GM18519 (cell line): ENCODE results near the gene C1QTNF9.
"Not testable (repeated sequence)": the region's sequence is repeated elsewhere in the genome, so short reads cannot be mapped to it uniquely, and the experiment has no call there.

ENCODE experiments used
- ATAC-seq: cut with Tn5 transposase; IDR thresholded peaks from one replicate; pipeline ENCODE4 v1.9.1; 2021; ENCODE audit warnings: mild to moderate bottlenecking, moderate library complexity; ENCODE audit not compliant: unreplicated experiment, low FRiP score

Gene C1QTNF9

DNA sequence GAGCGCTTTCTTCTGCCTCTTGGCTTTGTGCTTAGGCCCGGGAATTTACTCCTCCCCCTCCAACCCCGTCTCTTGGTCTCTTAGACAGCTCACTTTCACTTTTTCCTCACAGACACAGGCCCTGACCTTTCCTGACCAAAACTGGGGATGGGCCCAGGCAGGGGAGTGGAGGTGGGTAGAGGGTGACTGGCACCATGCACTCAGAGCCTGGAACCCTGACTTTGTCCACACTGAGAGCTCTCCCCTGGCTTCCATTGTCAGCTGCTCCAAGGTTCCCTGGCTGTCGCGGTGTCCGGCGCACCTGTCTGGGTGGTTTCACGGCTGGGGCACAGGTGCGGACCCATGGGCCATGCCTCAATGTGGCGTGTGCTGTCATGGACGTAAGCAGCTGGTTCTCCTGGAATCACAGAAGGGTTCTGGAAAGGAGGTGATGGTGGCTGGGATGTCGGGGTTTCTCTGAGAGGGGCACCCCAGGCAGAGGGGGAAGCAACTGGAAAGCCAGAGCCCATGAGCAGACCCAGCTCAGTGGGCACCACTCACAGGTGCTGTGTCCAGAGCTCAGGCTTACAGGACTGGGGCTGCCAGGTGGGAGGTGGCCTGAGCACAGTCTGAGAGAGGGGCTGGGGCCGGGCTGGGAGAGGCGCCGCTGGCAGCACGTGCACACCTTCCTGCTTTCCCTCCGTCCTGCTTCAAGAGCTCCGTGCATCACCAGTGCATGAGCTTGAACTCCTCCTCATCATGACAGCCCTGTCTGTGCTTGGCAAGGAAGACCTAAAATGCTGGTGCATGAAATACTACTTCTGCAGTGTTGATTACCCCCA, 28.0 kb upstream of the C1QTNF9 start:
- ATAC-seq: no peak

GRCh38 chr13:24282256-24282655, 27.1 kb upstream of the C1QTNF9 start:
- ATAC-seq: no peak

DNA sequence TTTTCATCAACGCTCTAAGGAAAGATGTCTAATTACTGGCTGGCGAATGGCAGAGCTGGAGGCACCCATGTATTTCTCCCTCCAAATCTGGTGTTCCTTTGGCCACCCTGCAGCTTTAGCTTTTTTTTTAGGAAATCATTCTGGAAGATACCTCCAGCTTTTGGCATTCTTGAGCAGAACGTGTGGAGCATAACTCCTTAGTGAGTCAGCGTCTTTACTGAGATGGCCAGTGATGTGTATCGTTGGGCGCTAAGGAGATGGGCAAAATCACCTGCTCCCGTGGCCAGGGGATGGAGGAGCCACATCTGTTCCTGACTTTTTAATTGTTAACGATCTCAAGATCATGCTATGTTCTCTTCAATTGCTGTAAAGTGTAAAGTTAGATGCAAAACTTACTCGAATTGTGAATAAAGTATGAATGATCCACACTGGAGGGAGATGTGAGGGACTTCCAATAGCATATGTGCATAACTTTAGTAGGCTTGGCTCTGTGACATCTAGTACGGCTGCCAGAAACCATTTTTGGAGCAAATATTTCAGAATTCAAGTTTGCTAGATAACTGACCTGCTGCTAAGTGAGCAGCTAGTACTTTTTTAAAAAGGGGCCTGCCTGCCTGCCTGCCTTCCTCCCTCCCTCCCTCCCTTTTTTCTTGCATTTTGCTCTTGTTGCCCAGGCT, 24.4 kb upstream of the C1QTNF9 start:
- no peak for ATAC-seq

DNA sequence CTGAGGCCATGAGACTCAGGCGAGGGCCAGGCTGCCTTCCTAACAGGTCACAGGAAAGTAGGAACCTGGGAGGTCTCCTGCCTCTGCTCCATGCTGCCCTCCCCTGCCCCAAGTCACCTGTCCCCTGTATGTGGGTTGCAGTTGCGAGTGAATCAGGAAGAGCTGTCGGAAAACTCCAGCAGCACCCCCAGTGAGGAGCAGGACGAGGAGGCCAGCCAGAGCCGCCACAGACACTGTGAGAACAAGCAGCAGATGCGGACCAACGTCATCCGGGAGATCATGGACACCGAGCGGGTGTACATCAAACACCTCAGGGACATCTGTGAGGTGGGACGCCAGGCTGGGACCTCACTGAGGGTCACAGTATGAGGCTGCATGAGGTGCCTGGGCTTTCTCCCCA, 22.8 kb upstream of the C1QTNF9 start:
- ATAC-seq: no peak

DNA sequence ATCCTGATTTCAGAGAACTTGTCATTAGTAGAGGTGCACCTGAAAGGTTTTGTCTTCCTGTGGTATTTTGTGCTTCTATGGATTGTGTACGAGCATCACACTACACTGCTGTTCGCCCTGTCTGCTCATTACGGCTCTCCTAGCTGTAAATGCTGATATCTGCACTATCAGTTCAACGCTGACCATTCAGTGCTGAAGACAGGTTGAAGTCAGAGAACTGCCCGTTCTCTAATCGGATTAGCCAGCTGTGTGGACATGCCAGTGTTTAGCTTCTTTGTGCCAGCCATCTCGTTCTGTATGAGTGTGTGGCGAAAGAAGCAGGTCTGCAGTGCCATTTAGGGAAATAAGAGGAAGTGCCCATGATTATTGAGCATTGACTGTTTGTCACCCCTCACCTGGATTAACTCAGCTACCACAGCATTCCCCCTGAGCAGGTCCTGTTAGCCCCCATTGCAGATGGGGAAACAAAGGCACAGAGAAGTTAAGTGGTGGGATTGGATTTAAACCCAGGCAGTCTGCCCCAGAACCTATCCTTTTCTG, 21.6 kb upstream of the C1QTNF9 start:
- ATAC-seq: no peak

DNA sequence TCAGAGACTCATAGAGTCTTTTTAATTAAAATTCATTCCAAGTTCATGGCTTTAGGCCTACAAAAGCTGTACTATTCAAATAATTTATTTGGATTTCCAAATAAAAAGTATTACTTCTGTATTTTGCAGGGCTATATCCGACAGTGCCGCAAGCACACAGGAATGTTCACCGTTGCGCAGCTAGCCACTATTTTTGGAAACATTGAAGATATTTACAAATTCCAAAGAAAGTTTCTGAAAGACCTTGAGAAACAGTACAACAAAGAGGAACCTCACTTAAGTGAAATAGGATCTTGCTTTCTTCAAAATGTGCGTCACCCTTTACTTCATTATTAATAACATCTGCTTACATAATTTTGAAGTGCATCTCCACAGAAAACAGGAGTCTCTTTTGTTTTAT, 20.5 kb upstream of the C1QTNF9 start:
- ATAC-seq: no peak

- no peak for ATAC-seq
These were observed 19.0 kb upstream of the C1QTNF9 start for GRCh38 chr13:24290280-24290932.

- ATAC-seq: no peak
These were observed 16.9 kb upstream of the C1QTNF9 start for GRCh38 chr13:24292481-24292880.

DNA sequence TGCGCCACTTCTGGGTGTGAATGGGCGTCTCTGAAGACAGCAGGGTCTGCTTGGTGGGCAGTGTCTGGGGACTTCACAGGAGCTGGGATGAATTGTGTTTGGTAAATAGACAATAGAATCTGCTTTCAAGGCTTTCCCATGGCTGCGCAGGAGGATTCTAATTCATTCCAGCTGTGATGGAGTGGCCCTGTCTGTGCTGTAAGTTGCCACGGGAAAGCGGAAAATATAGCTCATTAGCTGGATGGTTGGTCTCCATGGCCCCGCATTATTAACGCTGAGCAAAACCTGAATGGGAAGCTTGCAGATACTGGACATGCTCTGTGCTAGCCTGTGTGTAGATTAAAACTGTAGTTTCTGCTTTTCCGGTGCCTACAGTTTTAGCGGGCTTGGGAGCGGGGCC, 15.6 kb upstream of the C1QTNF9 start:
- no peak for ATAC-seq

- no peak for ATAC-seq
These were observed 9.8 kb upstream of the C1QTNF9 start for GRCh38 chr13:24299488-24300114.

DNA sequence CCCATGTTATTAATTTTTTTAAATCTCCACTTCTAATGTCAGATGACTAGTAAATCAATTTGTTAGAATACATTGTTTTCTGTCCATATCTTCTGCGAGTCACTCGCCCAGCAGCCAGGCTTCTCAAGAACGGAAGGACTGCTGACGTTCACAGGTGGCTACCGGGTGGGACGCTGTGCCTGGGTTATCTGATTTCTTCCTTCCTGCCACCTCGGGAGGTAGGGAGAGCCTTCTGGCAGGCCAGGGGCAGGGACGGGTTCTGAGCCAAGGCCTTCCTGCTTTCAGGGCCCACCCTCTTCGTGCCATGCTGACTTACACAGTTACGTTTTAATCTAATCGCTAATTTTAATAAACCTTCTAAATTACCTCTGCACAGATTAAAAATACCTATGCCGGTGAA, 7.9 kb upstream of the C1QTNF9 start:
- ATAC-seq: no peak

DNA sequence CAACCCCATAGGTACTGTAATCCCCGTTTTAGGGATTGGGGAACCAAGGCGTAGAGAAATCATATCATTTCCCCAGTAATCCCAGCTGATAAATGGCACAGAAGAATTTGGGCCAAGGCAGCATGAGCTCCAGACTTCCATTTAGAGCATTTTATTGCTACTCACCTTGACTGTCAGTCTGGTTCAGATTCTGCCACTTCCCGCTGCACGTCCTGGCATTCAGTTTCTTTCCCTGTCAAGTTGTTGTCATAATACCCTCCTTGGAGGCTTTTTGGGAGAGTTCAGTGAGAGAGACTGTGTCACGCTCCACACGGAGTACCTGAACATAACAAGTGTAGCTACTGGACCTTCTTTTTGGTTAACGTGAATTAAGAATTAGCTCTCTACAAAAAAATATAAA, 7.5 kb upstream of the C1QTNF9 start:
- no peak for ATAC-seq

DNA sequence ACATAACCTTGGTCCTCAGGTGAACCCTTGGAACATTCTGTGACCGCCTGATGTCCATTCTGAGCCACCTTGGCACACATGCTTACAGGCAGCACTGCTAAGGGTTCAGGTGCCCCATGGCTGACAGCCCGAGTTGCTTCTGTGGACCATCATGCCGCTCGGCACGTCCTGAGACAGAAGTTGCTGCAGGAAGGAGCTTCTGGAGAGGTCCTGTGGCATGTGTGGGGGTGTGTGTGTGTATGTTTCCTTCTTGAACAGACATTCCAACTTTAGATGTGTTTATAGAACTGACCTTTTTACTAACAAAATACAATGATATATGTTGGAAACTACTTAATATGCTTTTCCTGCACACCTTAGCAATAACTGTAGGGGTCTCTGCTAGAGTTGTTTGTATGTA, 4.8 kb upstream of the C1QTNF9 start:
- no peak for ATAC-seq

DNA sequence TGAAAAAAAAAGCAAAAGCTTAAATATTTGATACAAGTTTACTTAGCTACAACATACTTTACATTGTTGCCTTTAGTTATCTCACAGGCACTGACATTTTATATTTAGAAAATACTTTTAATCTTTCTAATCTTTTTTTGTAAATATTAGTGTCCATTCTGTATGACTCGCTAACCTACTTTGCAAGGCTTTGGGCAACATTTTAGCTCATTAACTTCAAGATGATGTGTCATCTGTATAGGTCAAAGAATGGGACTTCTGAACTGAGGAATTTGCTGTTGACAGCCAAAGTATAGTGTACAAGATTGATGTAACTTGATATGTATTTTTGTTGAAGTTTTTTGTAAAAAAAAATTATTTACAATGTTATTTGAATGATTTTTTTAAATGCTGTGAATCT, 2.7 kb upstream of the C1QTNF9 start:
- ATAC-seq: no peak

- no peak for ATAC-seq
These were observed 1.9 kb upstream of the C1QTNF9 start for GRCh38 chr13:24307211-24308067.

DNA sequence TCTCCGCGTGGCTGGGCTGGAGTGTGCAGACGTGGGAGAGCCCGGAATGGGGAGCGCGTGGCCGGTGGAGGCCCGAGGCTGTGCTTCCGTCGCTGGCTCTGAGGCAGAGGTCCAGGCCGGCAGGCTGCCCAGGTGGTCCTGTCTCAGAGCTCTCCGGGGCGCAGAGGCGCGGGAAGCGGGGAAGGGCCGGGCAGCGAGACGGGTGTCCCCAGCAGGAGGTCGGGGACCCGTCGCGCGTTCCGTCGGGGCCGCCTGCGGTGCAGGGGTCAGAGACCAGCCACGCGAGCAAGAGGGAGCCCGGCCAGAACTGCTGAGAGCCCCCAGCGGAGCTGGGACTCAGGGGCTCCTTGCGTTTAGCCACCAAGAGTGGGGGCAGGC, 1.3 kb upstream of the C1QTNF9 start:
- no peak for ATAC-seq

DNA sequence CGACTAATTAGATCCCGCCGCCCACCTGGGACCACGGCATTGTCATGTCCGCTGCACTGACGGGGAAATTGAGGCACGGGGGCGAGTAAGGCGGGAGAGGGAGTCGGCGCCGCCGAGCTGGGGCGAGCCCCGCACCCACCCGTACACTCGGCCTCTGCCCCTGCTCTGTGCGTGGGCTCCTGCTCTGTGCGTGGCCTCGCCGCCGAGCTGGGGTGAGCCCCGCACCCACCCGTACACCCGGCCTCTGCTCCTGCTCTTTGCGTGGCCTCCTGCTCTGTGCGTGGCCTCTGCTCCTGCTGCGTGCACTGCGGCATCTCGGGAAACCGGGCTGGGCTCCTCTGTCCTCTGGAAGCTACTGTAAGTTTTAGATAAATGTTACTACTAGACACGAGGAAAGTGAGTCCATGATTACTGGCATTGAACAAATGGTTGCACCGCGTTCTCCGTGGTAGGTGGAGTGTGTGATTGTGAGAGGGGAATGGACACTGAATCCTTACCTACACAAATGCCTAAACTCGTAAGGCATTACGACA, 826 bp upstream of the C1QTNF9 start:
- no peak for ATAC-seq

- no peak for ATAC-seq
These were observed 4.1 kb downstream of the C1QTNF9 start for GRCh38 chr13:24313439-24313838.

- not testable (repeated sequence) for ATAC-seq
These were observed 8.5 kb downstream of the C1QTNF9 start for GRCh38 chr13:24317835-24318234.

- not testable (repeated sequence) for ATAC-seq
These were observed 9.5 kb downstream of the C1QTNF9 start for GRCh38 chr13:24318878-24319277.
